B cell (primary cell): Measurements from ENCODE around the gene AK8. TPM values are rescaled to one million over a fixed set of nuclear protein-coding genes. Genes with fewer than 3 reads are reported as not detected.

Experiments
- ATAC-seq: fragments of 200-7000 bp; cut with Tn5 transposase; one replicate; pipeline ENCODE4 v1.10.0; 2021; ENCODE audit warnings: low read depth, mild to moderate bottlenecking, moderate number of reproducible peaks, moderate library complexity
- CTCF ChIA-PET: fragments of 350-600 bp; sonication (Branson Sonifier 250); formaldehyde crosslinking; loops from one replicate; lab custom pipeline; 2021; ENCODE audit warnings: antibody characterized with exemption, inconsistent platforms; lab: Charles Lee
- POLR2A ChIA-PET: fragments of 350-600 bp; sonication (Branson Sonifier 250); formaldehyde crosslinking; loops from one replicate; lab custom pipeline; 2021; ENCODE audit warnings: antibody characterized with exemption; lab: Charles Lee
- DNase-seq: peaks from one replicate; pipeline ENCODE4 v3.0.0; 2013
- H2AFZ ChIP-seq: 2 replicates; pipeline ENCODE4 v1.6.1; 2012; ENCODE audit warnings: mild to moderate bottlenecking, low read depth, low read length; ENCODE audit not compliant: insufficient read depth, poor library complexity, severe bottlenecking
- H3K27ac ChIP-seq, 2 donors: 1 replicate in 1 of 2; 2 replicates in 1 of 2; pipeline ENCODE4 v1.5.1; 2012 to 2013; ENCODE audit warnings: low read length in 2 of 2, mild to moderate bottlenecking in 2 of 2, moderate library complexity in 1 of 2
- H3K27me3 ChIP-seq, 4 experiments: fragments of 200-600 bp in 1 of 4; sonication (generic) in 1 of 4; replicated peaks in 1 of 4; 1 replicate in 2 of 4; 2 replicates in 2 of 4; pipeline versions ENCODE4 v1.6.1 to v1.7.0; 2013 to 2016; ENCODE audit warnings: low read length in 3 of 4, mild to moderate bottlenecking in 2 of 4, mixed read lengths in 1 of 4, moderate library complexity in 1 of 4; ENCODE audit not compliant: insufficient read depth in 4 of 4, control insufficient read depth in 3 of 4; ENCODE audit errors: control extremely low read depth in 1 of 4
- H3K36me3 ChIP-seq, 2 experiments: replicated peaks in 1 of 2; 1 replicate in 1 of 2; 2 replicates in 1 of 2; pipeline versions ENCODE4 v1.6.1 to v1.7.1; 2013; ENCODE audit warnings: low read length in 1 of 2; ENCODE audit not compliant: insufficient read depth in 2 of 2, control insufficient read depth in 1 of 2; ENCODE audit errors: control extremely low read depth in 1 of 2, extremely low read depth in 1 of 2
- H3K4me1 ChIP-seq, 2 donors: fragments of 200-600 bp in 1 of 2; sonication (generic) in 1 of 2; 1 replicate in 1 of 2; 2 replicates in 1 of 2; pipeline versions ENCODE4 v1.5.1 to v1.6.1; 2013 to 2017; ENCODE audit warnings: low read length in 2 of 2; ENCODE audit not compliant: control insufficient read depth in 2 of 2, insufficient read depth in 2 of 2
- H3K4me2 ChIP-seq: replicated peaks from 2 replicates; pipeline ENCODE3; 2012; ENCODE audit warnings: mild to moderate bottlenecking, low read depth, low read length; ENCODE audit not compliant: poor library complexity, severe bottlenecking
- H3K4me3 ChIP-seq, 5 experiments: fragments of 200-600 bp in 1 of 5; sonication (generic) in 1 of 5; 1 replicate in 3 of 5; 2 replicates in 2 of 5; pipeline versions ENCODE4 v1.5.1 to v1.7.0; 2011 to 2016; ENCODE audit warnings: low read length in 4 of 5, mild to moderate bottlenecking in 4 of 5, low read depth in 2 of 5, control low read depth in 1 of 5, moderate library complexity in 1 of 5; ENCODE audit not compliant: insufficient read depth in 1 of 5; ENCODE audit errors: control extremely low read depth in 1 of 5, extremely low read depth in 1 of 5
- H3K79me2 ChIP-seq: fragments of 200-600 bp; sonication (generic); one replicate; pipeline ENCODE4 v1.6.0; 2016; ENCODE audit warnings: low read length; ENCODE audit not compliant: control insufficient read depth, insufficient read depth
- H3K9ac ChIP-seq: fragments of 200-600 bp; sonication (generic); 2 replicates; pipeline ENCODE4 v1.6.1; 2017; ENCODE audit warnings: mild to moderate bottlenecking, low read length, moderate library complexity
- H3K9me3 ChIP-seq, 3 donors: one replicate each; pipeline versions ENCODE4 v1.6.1 to v1.7.1; 2013; ENCODE audit warnings: low read length in 2 of 3; ENCODE audit not compliant: control insufficient read depth in 2 of 3, insufficient read depth in 1 of 3; ENCODE audit errors: control extremely low read depth in 1 of 3
- H4K20me1 ChIP-seq: 2 replicates; pipeline ENCODE4 v1.6.0; 2012; ENCODE audit warnings: mild to moderate bottlenecking, low read length; ENCODE audit not compliant: insufficient read depth, control insufficient read depth, poor library complexity, severe bottlenecking
- H3K27ac Mint-ChIP-seq: one replicate; pipeline ENCODE4 v1.8.0; 2021; ENCODE audit warnings: mixed read lengths
- H3K27me3 Mint-ChIP-seq: one replicate; pipeline ENCODE4 v1.8.0; 2021; ENCODE audit warnings: mixed read lengths
- H3K4me1 Mint-ChIP-seq: one replicate; pipeline ENCODE4 v1.8.0; 2021; ENCODE audit warnings: mixed read lengths
- H3K4me3 Mint-ChIP-seq: one replicate; pipeline ENCODE4 v1.8.0; 2021; ENCODE audit warnings: mixed read lengths
- H3K9me3 Mint-ChIP-seq: one replicate; pipeline ENCODE4 v1.8.0; 2022; ENCODE audit warnings: mixed read lengths; ENCODE audit not compliant: insufficient read depth
- EZH2 ChIP-seq: IDR thresholded peaks from 2 replicates; pipeline ENCODE4 v1.6.1; 2012; ENCODE audit warnings: borderline replicate concordance, low read depth, mild to moderate bottlenecking, moderate library complexity, low read length; ENCODE audit not compliant: insufficient read depth, poor library complexity, severe bottlenecking
- WGBS: methylation state at CpG from one replicate; pipeline ENCODE4 v1.1.5; 2013; ENCODE audit warnings: missing lambda C conversion rate; ENCODE audit not compliant: insufficient coverage; 5-methylcytosine and 5-hydroxymethylcytosine counted together
- intact Hi-C: fragments of 100-400 bp; cut with micrococcal nuclease; formaldehyde crosslinking; loops from one replicate; pipeline ENCODE4 v1.10.0; 2022
- polyA plus RNA-seq: library from polyadenylated mRNA; depleted of rRNA; stranded (reverse); fragments of >200 nt; gene quantifications from 2 replicates; pipeline ENCODE4 v1.2.3, GENCODE V29; 2012
- total RNA-seq, 2 donors: library from RNA; stranded (reverse); fragments of 120-200 nt in 1 of 2; gene quantifications; 1 replicate in 1 of 2; 2 replicates in 1 of 2; pipeline versions ENCODE4 v1.2.3 to v1.2.4, GENCODE V29; 2013 to 2022
- TF ChIP-seq, protein P1 (sequence below): fragments of 200-600 bp; IDR thresholded peaks from one replicate; pipeline ENCODE4 v1.8.0; 2022; ENCODE audit warnings: antibody characterized with exemption, mild to moderate bottlenecking

Gene AK8
- total and polyA plus RNA-seq, 2 donors (not counting 1 experiment from before 2014, with no cell fraction given), result 1.9 to 8.6 TPM

DNA sequence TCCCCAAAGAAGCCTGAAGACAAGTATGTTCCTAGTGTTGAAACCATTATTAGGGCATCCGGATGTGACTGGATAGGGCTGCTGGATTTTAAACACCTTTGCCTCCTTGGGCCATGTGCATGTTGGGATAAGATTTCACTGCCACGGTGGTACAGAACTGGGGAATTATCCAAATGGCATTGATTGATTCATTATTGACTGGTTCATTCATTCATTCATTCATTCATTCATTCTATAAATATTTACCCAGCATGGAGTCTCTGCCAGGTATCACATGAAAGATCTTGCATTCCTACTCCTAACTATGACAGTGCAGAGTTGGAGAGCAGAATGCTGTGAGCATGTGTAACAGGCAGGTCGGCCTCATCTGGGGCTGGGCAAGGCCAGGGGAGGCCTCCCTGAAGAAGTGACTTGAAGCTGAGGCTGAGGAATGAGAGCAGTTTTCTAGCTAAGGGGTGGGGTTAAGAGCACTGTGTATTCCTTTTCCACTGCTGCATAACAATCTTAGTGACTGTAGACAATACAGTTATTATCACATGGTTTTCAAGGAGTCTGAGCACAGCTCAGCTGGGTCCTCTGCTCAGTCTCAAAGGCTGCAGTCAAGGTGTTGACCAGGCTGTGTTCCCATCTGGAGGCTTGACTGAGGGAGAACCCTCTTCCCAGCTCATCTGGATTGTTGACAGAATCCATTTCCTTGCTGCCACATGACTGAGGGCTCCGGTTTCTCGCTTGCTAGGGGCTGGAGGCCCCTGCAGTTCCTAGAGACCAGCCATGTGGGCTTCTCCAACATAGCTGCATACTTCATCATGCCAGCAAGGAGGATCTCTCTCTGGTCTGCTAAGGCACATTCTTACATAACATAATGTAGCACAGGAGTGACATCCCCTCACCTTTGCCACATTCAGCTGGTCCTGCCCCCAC, 35.7 kb downstream of the AK8 start:
- intact Hi-C loops, result no loop called here
- 96% methylated on average over 3 of the region's 5 CpGs for WGBS
- H3K27me3 ChIP-seq, result no peaks in the 10 kb centered on the region
- H3K79me2 ChIP-seq, result no peaks in the 10 kb centered on the region
- H3K27me3 Mint-ChIP-seq, result no peaks in the 10 kb centered on the region
- H3K4me1 Mint-ChIP-seq, result no peaks in the 10 kb centered on the region
- ATAC-seq (no peak), DNase-seq (no peak)
- H3K27ac Mint-ChIP-seq, result no peak overlapping the region
- no peaks in the 10 kb centered on the region for H3K9me3 Mint-ChIP-seq
- no peak overlapping the region for H3K4me3 Mint-ChIP-seq
- no peaks in the 10 kb centered on the region for H3K9me3 ChIP-seq
- no peak overlapping the region for H3K27ac ChIP-seq
- H3K4me3 ChIP-seq, result no peak overlapping the region
- TF ChIP-seq, protein P1, sequence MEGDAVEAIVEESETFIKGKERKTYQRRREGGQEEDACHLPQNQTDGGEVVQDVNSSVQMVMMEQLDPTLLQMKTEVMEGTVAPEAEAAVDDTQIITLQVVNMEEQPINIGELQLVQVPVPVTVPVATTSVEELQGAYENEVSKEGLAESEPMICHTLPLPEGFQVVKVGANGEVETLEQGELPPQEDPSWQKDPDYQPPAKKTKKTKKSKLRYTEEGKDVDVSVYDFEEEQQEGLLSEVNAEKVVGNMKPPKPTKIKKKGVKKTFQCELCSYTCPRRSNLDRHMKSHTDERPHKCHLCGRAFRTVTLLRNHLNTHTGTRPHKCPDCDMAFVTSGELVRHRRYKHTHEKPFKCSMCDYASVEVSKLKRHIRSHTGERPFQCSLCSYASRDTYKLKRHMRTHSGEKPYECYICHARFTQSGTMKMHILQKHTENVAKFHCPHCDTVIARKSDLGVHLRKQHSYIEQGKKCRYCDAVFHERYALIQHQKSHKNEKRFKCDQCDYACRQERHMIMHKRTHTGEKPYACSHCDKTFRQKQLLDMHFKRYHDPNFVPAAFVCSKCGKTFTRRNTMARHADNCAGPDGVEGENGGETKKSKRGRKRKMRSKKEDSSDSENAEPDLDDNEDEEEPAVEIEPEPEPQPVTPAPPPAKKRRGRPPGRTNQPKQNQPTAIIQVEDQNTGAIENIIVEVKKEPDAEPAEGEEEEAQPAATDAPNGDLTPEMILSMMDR, result no peak
- TF ChIP-seq EZH2, result no peak
- no peak overlapping the region for H2AFZ ChIP-seq
- H3K36me3 ChIP-seq, result no peaks in the 10 kb centered on the region
- no peak overlapping the region for H3K9ac ChIP-seq
- H3K4me1 ChIP-seq, result no peaks in the 10 kb centered on the region
- H3K4me2 ChIP-seq, result no peak overlapping the region
- CTCF ChIA-PET, result no interaction called here
- no peaks in the 10 kb centered on the region for H4K20me1 ChIP-seq
- POLR2A ChIA-PET, result no interaction called here

DNA sequence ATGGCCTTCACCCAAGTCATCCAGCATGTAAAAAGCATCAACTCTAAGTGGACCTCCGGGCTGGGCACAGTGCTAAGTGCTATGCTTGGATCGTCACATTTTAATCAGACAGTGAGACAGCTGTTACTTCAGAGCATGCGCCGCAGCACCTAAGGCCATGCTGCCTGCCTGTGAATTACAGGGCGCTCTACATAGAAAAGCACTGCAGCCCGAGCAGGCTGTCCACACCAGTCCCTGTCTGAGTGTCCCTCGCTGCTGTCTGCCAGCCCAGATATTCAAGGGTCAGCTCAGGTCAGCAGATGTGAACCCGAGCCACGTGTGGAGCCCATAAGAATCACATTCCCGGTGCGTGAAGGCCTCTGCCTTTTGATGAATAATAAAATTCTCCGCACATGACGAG, 37.1 kb downstream of the AK8 start:
- Histone ChIP-seq H3K4me3 (no peak overlapping the region), H4K20me1 (no peaks in the 10 kb centered on the region), H3K9me3 (no peaks in the 10 kb centered on the region), H3K27me3 (no peaks in the 10 kb centered on the region), H2AFZ (no peak overlapping the region), H3K9ac (no peak overlapping the region), H3K4me1 (no peaks in the 10 kb centered on the region), H3K79me2 (no peaks in the 10 kb centered on the region), H3K27ac (no peak overlapping the region), H3K36me3 (no peaks in the 10 kb centered on the region), H3K4me2 (no peak overlapping the region)
- H3K4me1 Mint-ChIP-seq, result no peaks in the 10 kb centered on the region
- no peaks in the 10 kb centered on the region for H3K27me3 Mint-ChIP-seq
- TF ChIP-seq, protein P1, result no peak
- TF ChIP-seq EZH2, result no peak
- no peak overlapping the region for H3K4me3 Mint-ChIP-seq
- H3K9me3 Mint-ChIP-seq, result no peaks in the 10 kb centered on the region
- WGBS, result 93% methylated on average over 13 of the region's 13 CpGs
- DNase-seq (no peak), ATAC-seq (no peak)
- H3K27ac Mint-ChIP-seq, result no peak overlapping the region
- intact Hi-C loops, result no loop called here
- ChIA-PET CTCF (no interaction called here), POLR2A (no interaction called here)
